Activated CD4-positive, alpha-beta T cell treated with anti-CD3 and anti-CD28 coated beads for 36 hours (primary cell): Measurements from ENCODE around the gene SPHKAP. TPM values are rescaled to one million over a fixed set of nuclear protein-coding genes. Genes with fewer than 3 reads are reported as not detected.

Experiments
- ATAC-seq: fragments of 200-7000 bp; cut with Tn5 transposase; one replicate; pipeline ENCODE4 v1.10.0; 2021; ENCODE audit warnings: mild to moderate bottlenecking, moderate library complexity
- CTCF ChIA-PET: fragments of 350-600 bp; sonication (Branson Sonifier 250); formaldehyde crosslinking; loops from one replicate; lab custom pipeline; 2021; ENCODE audit warnings: antibody characterized with exemption; lab: Charles Lee
- POLR2A ChIA-PET: fragments of 350-600 bp; sonication (Branson Sonifier 250); formaldehyde crosslinking; loops from one replicate; lab custom pipeline; 2021; ENCODE audit warnings: antibody characterized with exemption, inconsistent platforms; lab: Charles Lee
- DNase-seq: peaks from one replicate; pipeline ENCODE4 v3.0.0-alpha.2; 2020
- H3K27ac Mint-ChIP-seq: one replicate; pipeline ENCODE4 v1.8.0; 2021; ENCODE audit warnings: mixed read lengths
- H3K27me3 Mint-ChIP-seq: one replicate; pipeline ENCODE4 v1.8.0; 2021; ENCODE audit warnings: mixed read lengths
- H3K36me3 Mint-ChIP-seq: one replicate; pipeline ENCODE4 v1.8.0; 2021; ENCODE audit warnings: low read depth, mixed read lengths
- H3K4me1 Mint-ChIP-seq: one replicate; pipeline ENCODE4 v1.8.0; 2021; ENCODE audit warnings: mixed read lengths
- H3K4me3 Mint-ChIP-seq: one replicate; pipeline ENCODE4 v1.8.0; 2021; ENCODE audit warnings: mild to moderate bottlenecking, moderate library complexity, mixed read lengths
- H3K9me3 Mint-ChIP-seq: one replicate; pipeline ENCODE4 v1.8.0; 2021; ENCODE audit warnings: low read depth, mixed read lengths
- intact Hi-C, 2 experiments: fragments of 100-400 bp; cut with DNase I in 1 of 2; cut with micrococcal nuclease in 1 of 2; formaldehyde crosslinking; loops; one replicate each; pipeline versions ENCODE4 v1.14.2 to v1.15.1; 2022 to 2024; cut with DNase I, micrococcal nuclease
- total RNA-seq, 2 experiments: library from RNA; stranded (reverse); gene quantifications; one replicate each; pipeline ENCODE4 v1.2.3, GENCODE V29; 2021

The SPHKAP gene
- total RNA-seq, 2 experiments from 2014 or later = not detected

GRCh38 chr2:228063558-228063957, 117.9 kb downstream of the SPHKAP start:
- Mint-ChIP-seq H3K4me1 (no peaks in the 10 kb centered on the region), H3K9me3 (no peaks in the 10 kb centered on the region), H3K4me3 (no peak overlapping the region), H3K36me3 (no peaks in the 10 kb centered on the region), H3K27me3 (no peaks in the 10 kb centered on the region), H3K27ac (no peak overlapping the region)
- POLR2A ChIA-PET = no interaction called here
- ATAC-seq (no peak), DNase-seq (no peak)
- CTCF ChIA-PET = no interaction called here
- intact Hi-C loops = no loop called here

- no peaks in the 10 kb centered on the region for H3K9me3 Mint-ChIP-seq
- intact Hi-C loops = no loop called here
- ChIA-PET POLR2A (no interaction called here), CTCF (no interaction called here)
- no peaks in the 10 kb centered on the region for H3K36me3 Mint-ChIP-seq
- H3K27ac Mint-ChIP-seq = no peak overlapping the region
- no peaks in the 10 kb centered on the region for H3K27me3 Mint-ChIP-seq
- no peak overlapping the region for H3K4me3 Mint-ChIP-seq
- ATAC-seq (no peak), DNase-seq (no peak)
- no peaks in the 10 kb centered on the region for H3K4me1 Mint-ChIP-seq
Observed at GRCh38 chr2:228059735-228060134, 121.8 kb downstream of the SPHKAP start.

GRCh38 chr2:228056293-228057097, 125.0 kb downstream of the SPHKAP start:
- ATAC-seq (no peak), DNase-seq (no peak)
- CTCF ChIA-PET = no interaction called here
- H3K9me3 Mint-ChIP-seq = peaks cover 4% of the 10 kb centered on the region
- POLR2A ChIA-PET = interaction anchor here (0.7 kb wide), 1 partner anchor 34 kb away, joined by 3 read pairs; no protein-coding TSS in a partner anchor
- no peak overlapping the region for H3K4me3 Mint-ChIP-seq
- H3K4me1 Mint-ChIP-seq = no peaks in the 10 kb centered on the region
- H3K27me3 Mint-ChIP-seq = no peaks in the 10 kb centered on the region
- intact Hi-C loops = no loop called here
- H3K36me3 Mint-ChIP-seq = no peaks in the 10 kb centered on the region
- no peak overlapping the region for H3K27ac Mint-ChIP-seq

- Mint-ChIP-seq H3K4me3 (no peak overlapping the region), H3K27me3 (no peaks in the 10 kb centered on the region), H3K4me1 (no peaks in the 10 kb centered on the region), H3K9me3 (no peaks in the 10 kb centered on the region), H3K27ac (no peak overlapping the region), H3K36me3 (no peaks in the 10 kb centered on the region)
- ChIA-PET POLR2A (no interaction called here), CTCF (interaction anchor here (0.6 to 1.1 kb wide), 4 partner anchors 10 to 1538 kb away, joined by 3 read pairs; no protein-coding TSS in a partner anchor)
- ATAC-seq = no peak
- no peak for DNase-seq
- intact Hi-C loops = loop anchor here in 1 of 2 experiments (5.0 to 10.0 kb wide), 2 partner anchors 1223 to 1666 kb away; partner anchors contain the start of genes DNER and PID1
Observed at GRCh38 chr2:228048838-228049490, 132.5 kb downstream of the SPHKAP start.

- intact Hi-C loops = loop anchor here in 1 of 2 experiments (5.0 to 10.0 kb wide), 2 partner anchors 281 to 1674 kb away; partner anchors contain the start of gene DNER
- Mint-ChIP-seq H3K4me3 (no peak overlapping the region), H3K9me3 (no peaks in the 10 kb centered on the region), H3K36me3 (no peaks in the 10 kb centered on the region), H3K4me1 (no peaks in the 10 kb centered on the region), H3K27ac (no peak overlapping the region), H3K27me3 (no peaks in the 10 kb centered on the region)
- no peak for DNase-seq
- ATAC-seq = no peak
- ChIA-PET POLR2A (no interaction called here), CTCF (interaction anchor here (0.6 to 2.8 kb wide), 3 partner anchors 14 to 1565 kb away, joined by 3 to 7 read pairs (median 4); no protein-coding TSS in a partner anchor)
Observed at GRCh38 chr2:228040995-228041394, 140.5 kb downstream of the SPHKAP start.

- no peaks in the 10 kb centered on the region for H3K4me1 Mint-ChIP-seq
- ChIA-PET POLR2A (no interaction called here), CTCF (interaction anchor here (0.6 to 2.8 kb wide), 4 partner anchors 13 to 1564 kb away, joined by 3 to 7 read pairs (median 4); no protein-coding TSS in a partner anchor)
- H3K9me3 Mint-ChIP-seq = no peaks in the 10 kb centered on the region
- DNase-seq = no peak
- no peaks in the 10 kb centered on the region for H3K36me3 Mint-ChIP-seq
- intact Hi-C loops = loop anchor here in 1 of 2 experiments (5.0 to 10.0 kb wide), 2 partner anchors 282 to 1675 kb away; partner anchors contain the start of gene DNER
- H3K27me3 Mint-ChIP-seq = no peaks in the 10 kb centered on the region
- no peak for ATAC-seq
- no peak overlapping the region for H3K27ac Mint-ChIP-seq
- no peak overlapping the region for H3K4me3 Mint-ChIP-seq
Observed at GRCh38 chr2:228039752-228040534, 141.5 kb downstream of the SPHKAP start.

- H3K4me3 Mint-ChIP-seq = no peak overlapping the region
- H3K9me3 Mint-ChIP-seq = no peaks in the 10 kb centered on the region
- ChIA-PET POLR2A (no interaction called here), CTCF (interaction anchor here (0.6 to 2.8 kb wide), 6 partner anchors 10 to 801 kb away, joined by 3 to 7 read pairs (median 3); no protein-coding TSS in a partner anchor)
- ATAC-seq (no peak), DNase-seq (no peak)
- no peaks in the 10 kb centered on the region for H3K4me1 Mint-ChIP-seq
- H3K27ac Mint-ChIP-seq = no peak overlapping the region
- H3K36me3 Mint-ChIP-seq = no peaks in the 10 kb centered on the region
- intact Hi-C loops = no loop called here
- H3K27me3 Mint-ChIP-seq = no peaks in the 10 kb centered on the region
Observed at GRCh38 chr2:228038967-228039366, 142.5 kb downstream of the SPHKAP start.

GRCh38 chr2:228037915-228038314, 143.6 kb downstream of the SPHKAP start:
- ChIA-PET POLR2A (no interaction called here), CTCF (interaction anchor here (0.9 to 1.4 kb wide), 3 partner anchors 11 to 272 kb away, joined by 3 to 4 read pairs (median 3); no protein-coding TSS in a partner anchor)
- Mint-ChIP-seq H3K9me3 (no peaks in the 10 kb centered on the region), H3K4me3 (no peak overlapping the region), H3K36me3 (no peaks in the 10 kb centered on the region), H3K27me3 (no peaks in the 10 kb centered on the region), H3K4me1 (no peaks in the 10 kb centered on the region), H3K27ac (no peak overlapping the region)
- intact Hi-C loops = no loop called here
- no peak for DNase-seq
- no peak for ATAC-seq

- H3K27me3 Mint-ChIP-seq = peaks cover 3% of the 10 kb centered on the region
- ChIA-PET CTCF (no interaction called here), POLR2A (interaction anchor here (1.0 kb wide), 1 partner anchor 17 kb away, joined by 3 read pairs; no protein-coding TSS in a partner anchor)
- intact Hi-C loops = no loop called here
- no peaks in the 10 kb centered on the region for H3K4me1 Mint-ChIP-seq
- no peak overlapping the region for H3K27ac Mint-ChIP-seq
- H3K9me3 Mint-ChIP-seq = no peaks in the 10 kb centered on the region
- H3K36me3 Mint-ChIP-seq = no peaks in the 10 kb centered on the region
- no peak overlapping the region for H3K4me3 Mint-ChIP-seq
- no peak for ATAC-seq
- no peak for DNase-seq
Observed at GRCh38 chr2:228023619-228024018, 157.9 kb downstream of the SPHKAP start.

- Mint-ChIP-seq H3K27me3 (no peaks in the 10 kb centered on the region), H3K27ac (no peak overlapping the region), H3K9me3 (no peaks in the 10 kb centered on the region), H3K4me3 (no peak overlapping the region), H3K4me1 (no peaks in the 10 kb centered on the region), H3K36me3 (no peaks in the 10 kb centered on the region)
- ChIA-PET POLR2A (no interaction called here), CTCF (no interaction called here)
- ATAC-seq = no peak
- no peak for DNase-seq
- intact Hi-C loops = no loop called here
Observed at GRCh38 chr2:228018311-228018710, 163.2 kb downstream of the SPHKAP start.

GRCh38 chr2:228017784-228018183, 163.7 kb downstream of the SPHKAP start:
- intact Hi-C loops = no loop called here
- ATAC-seq = no peak
- Mint-ChIP-seq H3K4me1 (no peaks in the 10 kb centered on the region), H3K9me3 (no peaks in the 10 kb centered on the region), H3K36me3 (no peaks in the 10 kb centered on the region), H3K4me3 (no peak overlapping the region), H3K27ac (no peak overlapping the region), H3K27me3 (no peaks in the 10 kb centered on the region)
- ChIA-PET CTCF (no interaction called here), POLR2A (no interaction called here)
- no peak for DNase-seq
